Colonic mucosa (tissue), 4 donors: ENCODE measurements around the gene IRF1. TPM values are rescaled to one million over a fixed set of nuclear protein-coding genes. Genes with fewer than 3 reads are reported as not detected.
"Not testable (repeated sequence)": the region's sequence is repeated elsewhere in the genome, so short reads cannot be mapped to it uniquely, and the experiment has no call there.

ENCODE experiments used
- DNase-seq: peaks from one replicate; pipeline ENCODE4 v3.0.0-alpha.2; 2020
- H3K27ac ChIP-seq: fragments of 200-600 bp; one replicate; pipeline ENCODE4 v1.8.0; 2021
- H3K27me3 ChIP-seq: fragments of 200-600 bp; one replicate; pipeline ENCODE4 v1.8.0; 2021
- H3K36me3 ChIP-seq: fragments of 200-600 bp; one replicate; pipeline ENCODE4 v1.8.0; 2021
- H3K4me1 ChIP-seq: fragments of 200-600 bp; one replicate; pipeline ENCODE4 v1.8.0; 2021; ENCODE audit warnings: mild to moderate bottlenecking
- H3K4me3 ChIP-seq: fragments of 200-600 bp; one replicate; pipeline ENCODE4 v1.8.0; 2021
- H3K9ac ChIP-seq, 2 donors: one replicate each; pipeline ENCODE4 v1.7.0; 2013; ENCODE audit warnings: control low read depth in 2 of 2, low read depth in 2 of 2, low read length in 2 of 2
- H3K9me3 ChIP-seq: fragments of 200-600 bp; one replicate; pipeline ENCODE4 v1.8.0; 2021
- intact Hi-C: fragments of 100-400 bp; cut with DNase I; formaldehyde crosslinking; loops from one replicate; pipeline ENCODE4 v1.14.1; 2022
- total RNA-seq, 2 donors: library from RNA; stranded (reverse); fragmentation: NEBNext Ultra II Directional in 1 of 2; extraction: Animal tissue kit (Norgen Biotek cat#: 25700) in 1 of 2; gene quantifications; one replicate each; pipeline ENCODE4 v1.2.1, GENCODE V29; 2021
- TF ChIP-seq, protein P1 (sequence below): fragments of 200-600 bp; IDR thresholded peaks from one replicate; pipeline ENCODE4 v1.8.0; 2022; ENCODE audit warnings: antibody characterized with exemption, mild to moderate bottlenecking
- donor health status: healthy.
- donor health status: DM: no; HTN: no; CAD: no.
- donor health status: DM: no; HTN: no; CAD: no.

Gene IRF1
- total RNA-seq, 2 donors from 2014 or later: 59.7 to 87.8 TPM

DNA sequence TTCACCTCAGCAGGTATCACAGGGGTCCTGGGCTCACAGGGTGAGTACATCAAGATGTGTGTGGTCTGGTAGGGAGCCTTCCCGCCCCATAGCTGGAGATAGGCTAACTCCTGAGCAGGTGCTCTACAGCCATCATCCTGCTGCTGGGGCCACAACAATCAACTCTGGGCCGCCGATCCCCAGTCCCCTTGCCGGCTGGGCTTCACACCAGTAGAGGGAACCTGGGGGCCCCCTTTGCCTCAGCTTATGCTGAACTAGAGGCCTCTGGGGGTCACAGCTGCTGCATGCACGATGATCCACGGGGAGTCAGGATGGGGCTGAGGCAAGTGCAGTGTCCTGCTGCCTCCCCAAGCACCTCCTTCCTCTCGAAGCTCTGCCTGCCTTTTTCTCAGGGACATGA lies 46.5 kb downstream of the IRF1 start:
- H3K27ac ChIP-seq: no peak overlapping the region

DNA sequence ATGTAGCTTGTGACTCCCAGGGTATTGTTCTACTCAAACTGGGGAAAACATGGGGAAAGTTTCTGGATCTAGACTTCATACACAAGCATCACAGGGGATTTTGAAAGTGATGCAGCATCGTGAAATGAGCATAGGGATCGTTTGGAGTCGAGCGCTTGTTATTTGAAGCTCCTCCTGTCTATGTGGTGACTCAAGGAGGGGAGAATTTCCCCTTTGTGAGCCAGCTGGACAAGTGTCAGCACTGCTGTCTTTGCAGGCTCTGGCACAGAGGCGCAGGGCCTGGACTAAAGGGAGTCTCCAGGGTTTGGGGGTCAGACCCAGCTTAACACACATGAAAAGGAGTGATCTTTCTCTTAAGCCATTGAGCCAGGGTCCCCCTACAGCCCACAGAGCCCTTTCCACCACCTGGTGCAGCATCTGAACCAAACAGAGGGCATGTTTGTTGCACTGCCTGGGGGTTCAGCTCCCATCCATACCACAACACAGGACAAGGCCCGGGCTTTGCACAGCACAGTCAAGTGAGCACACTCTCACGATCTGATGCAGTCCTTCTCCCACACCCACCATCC lies 51.0 kb downstream of the IRF1 start:
- no peak overlapping the region for H3K4me3 ChIP-seq
- peak overlapping the region; percentile 60 for H3K27ac ChIP-seq
- no peaks in the 10 kb centered on the region for H3K9me3 ChIP-seq
- intact Hi-C loops: no loop called here
- no peak overlapping the region for H3K9ac ChIP-seq
- H3K27me3 ChIP-seq: no peaks in the 10 kb centered on the region
- H3K4me1 ChIP-seq: peaks cover 5% of the 10 kb centered on the region
- no peak for DNase-seq
- no peaks in the 10 kb centered on the region for H3K36me3 ChIP-seq
- TF ChIP-seq, protein P1, sequence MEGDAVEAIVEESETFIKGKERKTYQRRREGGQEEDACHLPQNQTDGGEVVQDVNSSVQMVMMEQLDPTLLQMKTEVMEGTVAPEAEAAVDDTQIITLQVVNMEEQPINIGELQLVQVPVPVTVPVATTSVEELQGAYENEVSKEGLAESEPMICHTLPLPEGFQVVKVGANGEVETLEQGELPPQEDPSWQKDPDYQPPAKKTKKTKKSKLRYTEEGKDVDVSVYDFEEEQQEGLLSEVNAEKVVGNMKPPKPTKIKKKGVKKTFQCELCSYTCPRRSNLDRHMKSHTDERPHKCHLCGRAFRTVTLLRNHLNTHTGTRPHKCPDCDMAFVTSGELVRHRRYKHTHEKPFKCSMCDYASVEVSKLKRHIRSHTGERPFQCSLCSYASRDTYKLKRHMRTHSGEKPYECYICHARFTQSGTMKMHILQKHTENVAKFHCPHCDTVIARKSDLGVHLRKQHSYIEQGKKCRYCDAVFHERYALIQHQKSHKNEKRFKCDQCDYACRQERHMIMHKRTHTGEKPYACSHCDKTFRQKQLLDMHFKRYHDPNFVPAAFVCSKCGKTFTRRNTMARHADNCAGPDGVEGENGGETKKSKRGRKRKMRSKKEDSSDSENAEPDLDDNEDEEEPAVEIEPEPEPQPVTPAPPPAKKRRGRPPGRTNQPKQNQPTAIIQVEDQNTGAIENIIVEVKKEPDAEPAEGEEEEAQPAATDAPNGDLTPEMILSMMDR: no peak

More for the DNA sequence above, 46.5 kb downstream of the IRF1 start:
- intact Hi-C loops: no loop called here
- Histone ChIP-seq H3K4me1 (peaks cover 12% of the 10 kb centered on the region), H3K36me3 (no peaks in the 10 kb centered on the region), H3K27me3 (no peaks in the 10 kb centered on the region), H3K9me3 (no peaks in the 10 kb centered on the region), H3K4me3 (no peak overlapping the region), H3K9ac (no peak overlapping the region)
- TF ChIP-seq, protein P1: no peak
- no peak for DNase-seq

DNA sequence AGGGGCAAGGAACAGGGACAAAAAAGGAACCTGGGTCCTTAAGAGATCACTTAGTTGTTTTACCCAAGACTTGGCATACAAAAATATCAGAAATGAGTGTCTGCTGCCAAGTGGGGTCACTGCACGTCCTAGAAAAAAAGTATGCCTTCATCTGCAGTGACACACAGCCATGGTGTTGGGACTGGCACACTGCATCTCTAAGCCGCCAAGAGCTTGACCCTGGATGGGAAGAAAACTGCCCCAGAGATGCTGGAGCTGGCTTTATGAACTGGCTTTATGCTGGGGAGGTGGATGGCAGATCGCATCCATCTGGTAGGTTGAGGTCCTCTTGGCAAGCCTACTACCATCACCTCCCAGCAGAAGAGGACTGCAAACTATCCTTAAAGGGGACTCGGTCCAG lies 51.7 kb downstream of the IRF1 start:
- no peaks in the 10 kb centered on the region for H3K9me3 ChIP-seq
- no peak overlapping the region for H3K4me3 ChIP-seq
- peaks cover 8% of the 10 kb centered on the region for H3K4me1 ChIP-seq
- peak overlapping the region in 1 of 2 donors; percentile 35 for H3K9ac ChIP-seq
- TF ChIP-seq, protein P1: no peak
- intact Hi-C loops: no loop called here
- H3K27ac ChIP-seq: peak overlapping the region; percentile 60
- DNase-seq: no peak
- no peaks in the 10 kb centered on the region for H3K36me3 ChIP-seq
- no peaks in the 10 kb centered on the region for H3K27me3 ChIP-seq

DNA sequence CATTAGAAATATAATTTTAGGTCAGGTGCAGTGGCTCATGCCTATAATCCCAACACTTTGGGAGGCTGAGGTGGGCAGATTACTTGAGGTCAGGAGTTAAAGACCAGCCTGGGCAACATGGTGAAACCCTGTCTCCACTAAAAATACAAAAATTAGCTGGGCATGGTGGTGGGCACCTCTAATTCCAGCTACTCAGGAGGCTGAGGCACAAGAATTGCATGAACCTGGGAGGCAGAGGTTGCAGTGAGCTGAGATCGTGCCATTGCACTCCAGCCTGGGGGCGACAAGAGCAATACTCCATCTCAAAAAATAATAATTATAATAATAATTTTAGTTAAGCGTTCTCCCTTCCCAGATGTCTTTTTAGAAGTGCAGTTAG lies 52.3 kb downstream of the IRF1 start:
- DNase-seq, H3K9me3 ChIP-seq, H3K4me3 ChIP-seq, H3K27me3 ChIP-seq, intact Hi-C loops, H3K36me3 ChIP-seq, H3K4me1 ChIP-seq: not testable (repeated sequence)
- H3K9ac ChIP-seq: peak overlapping the region in 1 of 2 donors; percentile 74
- peak overlapping the region; percentile 60 for H3K27ac ChIP-seq

DNA sequence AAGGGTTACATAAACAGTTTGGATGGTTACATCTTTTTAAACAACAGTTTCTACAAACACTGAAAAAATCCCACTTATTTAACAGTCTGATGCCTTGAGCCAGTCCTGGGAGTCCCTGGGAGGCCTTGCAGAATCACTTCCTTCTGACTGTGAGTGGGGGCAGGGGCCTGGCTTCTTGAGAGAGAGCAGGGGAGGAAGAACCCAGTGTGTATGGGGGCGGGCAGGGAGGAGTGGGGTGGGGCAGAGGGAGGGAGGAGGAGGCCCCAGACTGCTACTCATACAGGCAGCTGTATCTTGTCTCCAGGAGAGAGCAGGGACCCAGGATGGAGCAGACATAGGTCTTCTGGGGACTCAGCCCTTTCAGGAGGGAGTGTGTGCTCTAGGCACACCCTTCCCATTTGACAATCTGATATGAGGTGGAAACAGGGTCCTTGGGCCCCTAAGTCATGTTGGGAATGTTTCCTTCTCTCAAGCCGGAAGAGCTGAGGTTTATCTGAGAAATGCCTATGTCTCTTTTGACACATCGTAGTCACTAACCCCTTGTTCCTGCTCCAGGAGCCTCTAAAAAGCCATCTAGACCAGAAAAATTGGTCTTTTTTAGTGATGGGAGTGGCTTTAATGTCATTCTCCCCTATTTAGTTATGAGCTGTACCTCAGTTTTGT lies 52.8 kb downstream of the IRF1 start:
- Histone ChIP-seq H3K9ac (peak overlapping the region in 1 of 2 donors; percentile 74), H3K4me1 (peaks cover 8% of the 10 kb centered on the region), H3K4me3 (no peak overlapping the region), H3K27ac (peak overlapping the region; percentile 60), H3K36me3 (no peaks in the 10 kb centered on the region), H3K27me3 (no peaks in the 10 kb centered on the region), H3K9me3 (no peaks in the 10 kb centered on the region)
- DNase-seq: peak; percentile 78
- intact Hi-C loops: no loop called here
- TF ChIP-seq, protein P1: no peak

DNA sequence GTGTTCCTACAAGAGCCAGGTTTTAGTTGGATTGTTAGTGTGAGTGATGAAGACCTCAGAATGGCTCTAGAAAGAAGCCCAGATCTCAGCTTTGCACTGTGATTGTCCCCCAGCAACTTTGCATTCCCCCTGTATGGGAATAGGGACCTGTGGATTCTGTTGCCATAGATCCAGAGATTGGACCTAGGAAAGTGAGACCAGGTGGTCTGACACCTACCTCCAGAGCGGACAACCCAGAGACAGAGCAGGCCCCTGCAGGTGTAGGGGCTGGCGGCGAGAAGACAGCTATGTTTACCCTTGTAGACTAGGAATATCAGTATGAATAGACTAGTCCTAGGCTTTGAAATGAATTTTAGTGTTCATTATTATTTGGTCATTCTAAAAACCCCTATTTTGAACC lies 53.6 kb downstream of the IRF1 start:
- no peak overlapping the region for H3K4me3 ChIP-seq
- no peaks in the 10 kb centered on the region for H3K27me3 ChIP-seq
- peaks cover 8% of the 10 kb centered on the region for H3K4me1 ChIP-seq
- H3K36me3 ChIP-seq: no peaks in the 10 kb centered on the region
- peak overlapping the region in 1 of 2 donors; percentile 51 for H3K9ac ChIP-seq
- TF ChIP-seq, protein P1: no peak
- H3K9me3 ChIP-seq: no peaks in the 10 kb centered on the region
- peak overlapping the region; percentile 60 for H3K27ac ChIP-seq
- no peak for DNase-seq
- intact Hi-C loops: no loop called here
